Mucosa of descending colon (tissue), 3 donors: ENCODE measurements around the gene FAM89A. TPM values are rescaled to one million over a fixed set of nuclear protein-coding genes. Genes with fewer than 3 reads are reported as not detected.
"Not testable (repeated sequence)": the region's sequence is repeated elsewhere in the genome, so short reads cannot be mapped to it uniquely, and the experiment has no call there.

Experiments used
- ATAC-seq: fragments of 200-7000 bp; cut with Tn5 transposase; one replicate; pipeline ENCODE4 v1.9.1; 2020; ENCODE audit warnings: mild to moderate bottlenecking, moderate library complexity
- DNase-seq, 3 donors: peaks; one replicate each; pipeline ENCODE4 v3.0.0-alpha.2; 2020
- H3K36me3 ChIP-seq: fragments of 200-600 bp; one replicate; pipeline ENCODE4 v1.8.0; 2021; ENCODE audit warnings: low read depth, mild to moderate bottlenecking
- H3K4me1 ChIP-seq: fragments of 200-600 bp; one replicate; pipeline ENCODE4 v1.8.0; 2021; ENCODE audit warnings: low read depth, mild to moderate bottlenecking
- H3K4me3 ChIP-seq: fragments of 200-600 bp; one replicate; pipeline ENCODE4 v1.8.0; 2021; ENCODE audit warnings: mild to moderate bottlenecking
- H3K9me3 ChIP-seq: fragments of 200-600 bp; one replicate; pipeline ENCODE4 v1.8.0; 2021; ENCODE audit warnings: mild to moderate bottlenecking
- CTCF ChIP-seq: fragments of 200-600 bp; IDR thresholded peaks from one replicate; pipeline ENCODE4 v1.8.0; 2022; ENCODE audit warnings: antibody characterized with exemption, mild to moderate bottlenecking
- intact Hi-C, 2 donors: fragments of 100-400 bp; cut with DNase I in 1 of 2; cut with micrococcal nuclease in 1 of 2; formaldehyde crosslinking; loops; one replicate each; pipeline versions ENCODE4 v1.11.0 to v1.11.1; 2022; cut with DNase I, micrococcal nuclease
- total RNA-seq, 3 donors: library from RNA; stranded (reverse); fragmentation: NEBNext Ultra II Directional in 2 of 3; extraction: Animal tissue kit (Norgen Biotek cat#: 25700) in 2 of 3; gene quantifications; one replicate each; pipeline versions ENCODE4 v1.2.1 to v1.2.4, GENCODE V29; 2021 to 2023
- donor health status: DM: no; HTN: no; CAD: no; lungs with moderate emphysema.
- donor health status: DM: no; HTN: no; CAD: no.
- donor health status: DM: no; HTN: yes; CAD: no.

FAM89A gene
- total RNA-seq, 3 donors from 2014 or later: 2.2 to 4.4 (median 3.0) TPM

GRCh38 chr1:231032963-231033362, 7.1 kb downstream of the FAM89A start:
- no peak for TF ChIP-seq CTCF
- ATAC-seq (peak; percentile 30), DNase-seq (no peak)
- Histone ChIP-seq H3K4me1 (no peaks in the 10 kb centered on the region), H3K36me3 (no peaks in the 10 kb centered on the region), H3K9me3 (no peaks in the 10 kb centered on the region), H3K4me3 (no peak overlapping the region)
- intact Hi-C loops: no loop called here

- intact Hi-C loops: no loop called here
- no peaks in the 10 kb centered on the region for H3K4me1 ChIP-seq
- DNase-seq (no peak), ATAC-seq (no peak)
- no peaks in the 10 kb centered on the region for H3K9me3 ChIP-seq
- H3K36me3 ChIP-seq: no peaks in the 10 kb centered on the region
- H3K4me3 ChIP-seq: no peak overlapping the region
- no peak for TF ChIP-seq CTCF
Observed at GRCh38 chr1:231029841-231030240, 10.2 kb downstream of the FAM89A start.

- ATAC-seq, H3K4me3 ChIP-seq, DNase-seq, H3K4me1 ChIP-seq, H3K9me3 ChIP-seq, intact Hi-C loops, H3K36me3 ChIP-seq: not testable (repeated sequence)
Observed at GRCh38 chr1:231029247-231029646, 10.8 kb downstream of the FAM89A start.

- no peak for TF ChIP-seq CTCF
- Histone ChIP-seq H3K36me3 (no peaks in the 10 kb centered on the region), H3K9me3 (no peaks in the 10 kb centered on the region), H3K4me1 (no peaks in the 10 kb centered on the region), H3K4me3 (no peak overlapping the region)
- intact Hi-C loops: no loop called here
- DNase-seq (no peak), ATAC-seq (no peak)
Observed at GRCh38 chr1:231028682-231029081, 11.4 kb downstream of the FAM89A start.

GRCh38 chr1:231027971-231028370, 12.1 kb downstream of the FAM89A start:
- intact Hi-C loops: no loop called here
- no peak for TF ChIP-seq CTCF

GRCh38 chr1:231027136-231027925, 12.7 kb downstream of the FAM89A start:
- Histone ChIP-seq H3K9me3 (no peaks in the 10 kb centered on the region), H3K36me3 (no peaks in the 10 kb centered on the region), H3K4me3 (no peak overlapping the region), H3K4me1 (no peaks in the 10 kb centered on the region)
- TF ChIP-seq CTCF: no peak
- ATAC-seq (no peak), DNase-seq (no peak)
- intact Hi-C loops: no loop called here

More at GRCh38 chr1:231027971-231028370, 12.1 kb downstream of the FAM89A start:
- Histone ChIP-seq H3K9me3 (no peaks in the 10 kb centered on the region), H3K4me1 (no peaks in the 10 kb centered on the region), H3K36me3 (no peaks in the 10 kb centered on the region), H3K4me3 (no peak overlapping the region)
- no peak for DNase-seq
- ATAC-seq: no peak
